HFFc6 (cell line): ENCODE measurements around the gene PITRM1. TPM values are rescaled to one million over a fixed set of nuclear protein-coding genes. Genes with fewer than 3 reads are reported as not detected.

ENCODE experiments used
- DNase-seq: peaks from one replicate; pipeline ENCODE4 v3.0.0-alpha.2; 2018
- H3K27ac Mint-ChIP-seq: 2 replicates; pipeline ENCODE4 v1.8.0; 2020; ENCODE audit warnings: mild to moderate bottlenecking, mixed read lengths
- H3K27me3 Mint-ChIP-seq: 2 replicates; pipeline ENCODE4 v1.8.0; 2021; ENCODE audit warnings: mild to moderate bottlenecking, moderate library complexity, mixed read lengths; ENCODE audit not compliant: insufficient read depth
- H3K36me3 Mint-ChIP-seq: 2 replicates; pipeline ENCODE4 v1.8.0; 2021; ENCODE audit warnings: low read depth, mixed read lengths
- H3K4me1 Mint-ChIP-seq: 2 replicates; pipeline ENCODE4 v1.8.0; 2020; ENCODE audit warnings: low read depth, mixed read lengths
- H3K4me3 Mint-ChIP-seq: 2 replicates; pipeline ENCODE4 v1.8.0; 2020; ENCODE audit warnings: mild to moderate bottlenecking, moderate library complexity, mixed read lengths
- H3K9me3 Mint-ChIP-seq: 2 replicates; pipeline ENCODE4 v1.8.0; 2020; ENCODE audit warnings: mild to moderate bottlenecking, mixed read lengths
- CTCF ChIP-seq: fragments of 200-600 bp; sonication (generic); IDR thresholded peaks from 2 replicates; pipeline ENCODE4 v1.5.0; 2021; ENCODE audit warnings: antibody characterized with exemption, mild to moderate bottlenecking
- total RNA-seq, 6 experiments: library from RNA; stranded (reverse); fragmentation: NEBNext Ultra II Directional; extraction: Animal tissue kit (Norgen Biotek cat#: 25700); gene quantifications; 2 replicates in 1 of 6; 3 replicates in 5 of 6; pipeline ENCODE4 v1.2.3, GENCODE V29; 2021

Gene PITRM1
- total RNA-seq, 6 experiments from 2014 or later: 106 to 124 (median 112) TPM

GRCh38 chr10:3096149-3096548 is 76.4 kb downstream of the PITRM1 start:
- peak overlapping the region; percentile 73 for H3K4me3 Mint-ChIP-seq
- peaks cover 74% of the 10 kb centered on the region for H3K4me1 Mint-ChIP-seq

GRCh38 chr10:3095373-3096139 is 77.0 kb downstream of the PITRM1 start:
- Mint-ChIP-seq H3K4me1 (peaks cover 80% of the 10 kb centered on the region), H3K27ac (peak overlapping the region; percentile 99), H3K36me3 (peaks cover 30% of the 10 kb centered on the region), H3K27me3 (no peaks in the 10 kb centered on the region; the same call in 1 of the 2 replicates), H3K9me3 (no peaks in the 10 kb centered on the region), H3K4me3 (peak overlapping the region; percentile 73)
- DNase-seq: peak; percentile 99
- TF ChIP-seq CTCF: no peak

More at GRCh38 chr10:3096149-3096548, 76.4 kb downstream of the PITRM1 start:
- no peak for TF ChIP-seq CTCF
- no peak for DNase-seq
- Mint-ChIP-seq H3K27ac (peak overlapping the region; percentile 99), H3K9me3 (no peaks in the 10 kb centered on the region), H3K36me3 (peaks cover 33% of the 10 kb centered on the region), H3K27me3 (no peaks in the 10 kb centered on the region; the same call in 1 of the 2 replicates)

- peaks cover 86% of the 10 kb centered on the region for H3K4me1 Mint-ChIP-seq
- peaks cover 24% of the 10 kb centered on the region for H3K36me3 Mint-ChIP-seq
- DNase-seq: no peak
- no peak for TF ChIP-seq CTCF
- peak overlapping the region; percentile 70 for H3K4me3 Mint-ChIP-seq
- H3K9me3 Mint-ChIP-seq: no peaks in the 10 kb centered on the region
- H3K27ac Mint-ChIP-seq: peak overlapping the region; percentile 99
- H3K27me3 Mint-ChIP-seq: no peaks in the 10 kb centered on the region; the same call in 1 of the 2 replicates
Observed at GRCh38 chr10:3094609-3095036, 78.0 kb downstream of the PITRM1 start.

GRCh38 chr10:3093996-3094395 is 78.6 kb downstream of the PITRM1 start:
- no peak for TF ChIP-seq CTCF
- no peaks in the 10 kb centered on the region for H3K9me3 Mint-ChIP-seq
- peak overlapping the region; percentile 99 for H3K27ac Mint-ChIP-seq
- peaks cover 85% of the 10 kb centered on the region for H3K4me1 Mint-ChIP-seq
- H3K27me3 Mint-ChIP-seq: no peaks in the 10 kb centered on the region; the same call in 1 of the 2 replicates
- H3K4me3 Mint-ChIP-seq: peak overlapping the region; percentile 70
- no peak for DNase-seq
- peaks cover 23% of the 10 kb centered on the region for H3K36me3 Mint-ChIP-seq

GRCh38 chr10:3091921-3092320 is 80.7 kb downstream of the PITRM1 start:
- Mint-ChIP-seq H3K9me3 (no peaks in the 10 kb centered on the region), H3K27ac (peak overlapping the region; percentile 93), H3K36me3 (peaks cover 22% of the 10 kb centered on the region), H3K4me3 (peak overlapping the region; percentile 50; the same call in 1 of the 2 replicates), H3K4me1 (peaks cover 81% of the 10 kb centered on the region), H3K27me3 (no peaks in the 10 kb centered on the region)
- TF ChIP-seq CTCF: no peak
- no peak for DNase-seq
